ENCODE results near the gene METTL23.

Gene METTL23

DNA sequence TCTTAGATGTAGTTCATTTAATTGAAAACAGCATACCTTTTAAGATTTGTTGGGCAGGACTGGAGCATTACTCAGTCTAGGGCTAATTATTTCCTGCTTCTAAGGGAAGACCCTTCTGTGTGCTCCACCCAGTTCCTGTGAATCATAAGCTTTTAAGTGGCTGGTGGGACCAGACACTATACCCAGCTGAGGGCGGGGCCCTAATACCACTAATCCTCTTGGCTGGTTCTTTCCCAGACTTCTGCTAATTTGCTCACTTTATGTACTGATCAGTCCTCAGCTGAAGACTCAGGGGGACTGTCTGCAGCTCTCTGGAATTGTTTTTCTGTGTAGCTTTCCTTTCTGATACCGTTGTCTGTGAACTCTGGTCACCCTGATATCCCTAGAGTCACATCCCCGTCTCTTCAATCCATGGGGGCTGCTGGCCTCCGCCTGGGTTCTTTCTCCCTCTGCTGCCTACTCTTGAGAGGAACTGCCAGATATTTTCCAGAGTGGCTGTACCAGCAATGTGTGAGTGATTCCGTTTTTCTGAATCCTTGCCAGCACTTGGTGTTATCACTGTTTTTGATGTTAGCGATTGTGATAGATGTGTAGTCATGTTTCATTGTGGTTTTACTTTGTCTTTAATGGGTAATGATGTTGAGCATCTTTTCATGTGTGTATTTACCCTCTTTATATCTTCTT lies 46.3 kb downstream of the METTL23 start:
- DNase-seq (ENCODE audit: low read depth): peak; percentile 95

DNA sequence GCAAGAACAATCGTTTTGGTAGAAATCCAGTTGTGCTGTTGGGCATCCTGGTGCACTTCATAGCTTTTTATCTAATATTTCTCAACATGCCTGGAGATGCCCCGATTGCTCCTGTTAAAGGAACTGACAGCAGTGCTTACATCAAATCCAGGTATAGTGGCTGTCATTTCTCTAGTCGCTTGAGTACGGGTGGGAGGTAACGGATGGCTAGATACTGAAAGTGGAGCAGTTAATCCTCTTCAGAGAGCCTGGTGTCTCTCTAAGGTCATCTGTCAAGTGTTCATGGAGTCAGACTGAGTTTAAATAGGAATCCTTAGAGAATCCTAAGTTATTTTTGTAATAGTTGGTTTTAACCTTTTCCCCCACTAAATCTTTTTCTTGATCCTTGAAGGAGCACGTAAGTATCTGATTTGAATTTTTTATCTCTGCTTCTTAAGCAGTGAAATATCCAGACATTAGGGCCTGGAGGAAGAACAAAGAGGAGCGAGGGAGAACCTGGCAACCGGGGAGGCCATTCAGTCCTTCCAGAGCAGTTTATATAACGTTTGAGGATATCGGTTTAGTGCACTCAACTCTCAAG lies 48.5 kb downstream of the METTL23 start:
- no peak for DNase-seq (ENCODE audit: low read depth)

DNA sequence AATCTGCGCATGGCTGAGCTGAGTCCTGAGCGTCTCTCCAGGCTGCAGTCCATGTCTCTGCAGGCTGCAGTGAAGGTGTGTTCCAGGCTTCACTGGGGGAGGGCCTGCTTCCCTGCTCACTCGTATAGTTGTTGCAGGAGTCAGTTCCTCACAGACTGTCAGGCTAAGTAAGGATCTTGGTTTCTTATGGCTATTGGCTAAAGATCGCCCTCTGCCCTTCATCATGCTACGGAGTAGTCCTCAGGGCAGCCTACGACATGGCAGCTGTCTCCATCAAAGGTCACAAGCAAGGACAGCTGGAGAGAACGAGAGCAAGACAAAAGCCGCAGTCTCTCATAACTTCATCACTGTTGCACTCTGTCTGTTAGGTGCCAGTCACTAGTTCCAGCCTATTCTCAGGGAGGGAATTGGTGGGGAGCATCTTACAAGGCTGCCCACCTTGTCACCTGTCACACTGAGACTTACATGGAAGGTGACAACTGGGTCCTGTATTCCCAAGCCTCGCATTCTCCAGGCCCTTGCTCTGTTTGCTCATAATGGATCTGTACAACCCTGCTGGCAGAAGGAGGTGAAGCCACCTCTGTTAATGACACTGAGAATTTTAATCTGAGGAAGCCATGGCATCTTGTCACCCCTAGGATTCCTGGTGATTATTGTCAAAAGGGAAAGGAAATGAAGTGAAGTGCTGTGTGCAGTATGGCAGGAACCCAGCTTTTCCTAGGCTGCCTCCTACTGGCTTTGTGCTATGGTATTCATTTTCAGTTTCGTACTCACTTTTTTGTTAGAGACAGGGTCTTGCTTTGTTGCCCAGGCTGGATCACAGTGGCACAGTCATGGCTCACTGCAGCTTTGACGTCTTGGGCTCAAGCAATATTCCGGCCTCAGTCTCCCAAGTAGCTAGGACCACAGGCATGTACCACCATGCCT lies 54.7 kb downstream of the METTL23 start:
- DNase-seq (ENCODE audit: low read depth): no peak

DNA sequence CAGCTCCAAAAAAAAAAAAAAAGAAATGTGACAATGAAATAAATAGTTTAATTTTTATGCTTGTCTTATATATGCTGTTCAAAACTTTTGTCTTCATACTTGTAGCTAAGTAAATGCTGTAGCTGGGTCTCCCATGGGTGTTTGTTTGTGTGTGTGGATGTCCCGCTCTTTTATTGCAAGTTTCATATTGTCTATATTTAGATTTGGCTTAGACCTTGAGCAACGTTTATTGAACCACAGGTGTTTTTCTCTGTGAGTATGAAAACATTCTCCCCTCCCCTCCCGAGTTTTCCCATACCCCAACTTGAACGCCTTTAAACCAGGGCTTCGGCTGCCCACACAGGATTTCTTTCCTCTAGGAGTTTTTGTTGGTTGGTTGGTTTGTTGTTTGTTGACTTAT lies 56.5 kb downstream of the METTL23 start:
- DNase-seq (ENCODE audit: low read depth): no peak

Measured in iris pigment epithelial cell (primary cell).